Pancreas (tissue), 10 donors: ENCODE data around the gene TBC1D5. TPM values are rescaled to one million over a fixed set of nuclear protein-coding genes. Genes with fewer than 3 reads are reported as not detected.

Source experiments
- ATAC-seq, 4 donors: fragments of 200-7000 bp; cut with Tn5 transposase; one replicate each; pipeline versions ENCODE4 v1.8.0 to v1.9.1; 2020; ENCODE audit warnings: mild to moderate bottlenecking in 4 of 4, moderate library complexity in 4 of 4
- DNase-seq, 6 donors: peaks; one replicate each; pipeline ENCODE4 v3.0.0-alpha.2; 2020
- FAIRE-seq: peaks from 2 replicates; lab custom pipeline; 2012; peaks lifted over from hg19 to GRCh38; lab: Jason Lieb, UNC
- H3K27ac ChIP-seq, 4 donors: fragments of 200-600 bp; sonication (generic); 1 replicate in 3 of 4; 2 replicates in 1 of 4; pipeline versions ENCODE4 v1.5.0 to v1.8.0; 2020
- H3K27me3 ChIP-seq, 4 donors: fragments of 200-600 bp; one replicate each; pipeline ENCODE4 v1.8.0; 2021
- H3K36me3 ChIP-seq, 3 donors: fragments of 200-600 bp; sonication (generic) in 1 of 3; one replicate each; pipeline versions ENCODE4 v1.5.0 to v1.8.0; 2020 to 2021
- H3K4me1 ChIP-seq, 3 donors: fragments of 200-600 bp; one replicate each; pipeline ENCODE4 v1.8.0; 2021
- H3K4me3 ChIP-seq, 4 donors: fragments of 200-600 bp; sonication (generic) in 2 of 4; one replicate each; pipeline versions ENCODE4 v1.5.0 to v1.8.0; 2020 to 2021
- H3K9me3 ChIP-seq, 4 donors: fragments of 200-600 bp; one replicate each; pipeline ENCODE4 v1.8.0; 2021
- WGBS, 2 donors: extraction: QIAGEN DNeasy Blood & Tissue Kit; methylation state at CpG; one replicate each; pipeline ENCODE4 v1.1.7; 2013; 5-methylcytosine and 5-hydroxymethylcytosine counted together
- intact Hi-C, 3 donors: fragments of 100-400 bp; cut with DNase I; formaldehyde crosslinking; loops; one replicate each; pipeline versions ENCODE4 v1.11.1 to v1.14.2; 2022
- polyA plus RNA-seq, 2 donors: library from polyadenylated mRNA; stranded (reverse); fragments of 200-250 nt; gene quantifications; one replicate each; pipeline ENCODE4 v1.2.3, GENCODE V29; 2013
- total RNA-seq, 6 donors: library from RNA; stranded (reverse); fragmentation: NEBNext Ultra II Directional in 4 of 6; extraction: Animal tissue kit (Norgen Biotek cat#: 25700) in 4 of 6; gene quantifications; one replicate each; pipeline versions ENCODE4 v1.2.1 to v1.2.4, GENCODE V29; 2021 to 2023
- TF ChIP-seq, protein P1 (sequence below), 4 donors: fragments of 200-600 bp; sonication (generic) in 3 of 4; IDR thresholded peaks; one replicate each; pipeline versions ENCODE4 v1.5.0 to v1.8.0; 2021; ENCODE audit warnings: antibody characterized with exemption in 4 of 4
- donor health status: healthy with polysubstance abuse.
- donor health status: DM: no; HTN: no; CAD: no; lungs with moderate emphysema.
- donor health status: DM: no; HTN: no; CAD: no.
- donor health status: control.
- donor health status: control.
- donor health status: Bipolar disorder and iron deficiency.
- donor health status: DM: yes; HTN: yes; CAD: no.
- donor health status: DM: no; HTN: no; CAD: no.
- donor health status: DM: no; HTN: no; CAD: no.
- donor health status: DM: yes; HTN: yes; CAD: no.

TBC1D5 gene
- total and polyA plus RNA-seq, 8 donors = 6.5 to 39.2 (median 19.9) TPM

DNA sequence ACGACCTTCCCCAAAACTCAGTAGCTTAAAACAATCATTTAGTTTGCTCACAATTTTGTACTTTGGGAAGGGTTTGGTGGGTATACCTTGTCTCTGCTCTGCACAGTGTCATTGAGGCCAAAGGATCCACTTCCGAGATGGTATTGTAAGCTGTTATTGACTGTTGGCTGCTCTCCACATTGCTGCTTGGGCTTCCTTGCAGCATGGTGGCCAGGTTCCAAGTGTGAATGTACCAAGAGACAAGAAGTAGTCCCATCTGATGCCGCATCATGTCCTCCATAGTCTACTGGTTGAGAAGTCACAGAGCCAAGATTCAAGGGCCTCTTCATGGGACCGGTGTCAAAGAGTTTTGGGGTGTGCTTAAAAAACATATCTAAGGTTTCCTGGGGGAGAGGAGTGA lies 589.2 kb downstream of the TBC1D5 start:
- 96 to 98% methylated on average over 4 of the region's 4 CpGs for WGBS, 2 donors
- FAIRE-seq (no peak), ATAC-seq (no peak), DNase-seq (no peak)
- Histone ChIP-seq H3K4me1 (no peaks in the 10 kb centered on the region), H3K27ac (no peak overlapping the region), H3K9me3 (no peaks in the 10 kb centered on the region), H3K27me3 (no peaks in the 10 kb centered on the region), H3K4me3 (no peak overlapping the region), H3K36me3 (peaks cover 0 to 20% (median 0%) of the 10 kb centered on the region in 3 donors)
- intact Hi-C loops = no loop called here
- TF ChIP-seq, protein P1, sequence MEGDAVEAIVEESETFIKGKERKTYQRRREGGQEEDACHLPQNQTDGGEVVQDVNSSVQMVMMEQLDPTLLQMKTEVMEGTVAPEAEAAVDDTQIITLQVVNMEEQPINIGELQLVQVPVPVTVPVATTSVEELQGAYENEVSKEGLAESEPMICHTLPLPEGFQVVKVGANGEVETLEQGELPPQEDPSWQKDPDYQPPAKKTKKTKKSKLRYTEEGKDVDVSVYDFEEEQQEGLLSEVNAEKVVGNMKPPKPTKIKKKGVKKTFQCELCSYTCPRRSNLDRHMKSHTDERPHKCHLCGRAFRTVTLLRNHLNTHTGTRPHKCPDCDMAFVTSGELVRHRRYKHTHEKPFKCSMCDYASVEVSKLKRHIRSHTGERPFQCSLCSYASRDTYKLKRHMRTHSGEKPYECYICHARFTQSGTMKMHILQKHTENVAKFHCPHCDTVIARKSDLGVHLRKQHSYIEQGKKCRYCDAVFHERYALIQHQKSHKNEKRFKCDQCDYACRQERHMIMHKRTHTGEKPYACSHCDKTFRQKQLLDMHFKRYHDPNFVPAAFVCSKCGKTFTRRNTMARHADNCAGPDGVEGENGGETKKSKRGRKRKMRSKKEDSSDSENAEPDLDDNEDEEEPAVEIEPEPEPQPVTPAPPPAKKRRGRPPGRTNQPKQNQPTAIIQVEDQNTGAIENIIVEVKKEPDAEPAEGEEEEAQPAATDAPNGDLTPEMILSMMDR (IDR thresholded peaks at IDR 0.05) = no peak

- FAIRE-seq (no peak), DNase-seq (no peak), ATAC-seq (peak in 2 of 4 donors; percentile 22 to 37)
- TF ChIP-seq, protein P1 (IDR thresholded peaks at IDR 0.05) = no peak
- intact Hi-C loops = no loop called here
- 94 to 95% methylated on average over 16 of the region's 16 CpGs for WGBS, 2 donors
- peaks cover 0 to 20% (median 0%) of the 10 kb centered on the region in 3 donors for H3K36me3 ChIP-seq
- no peaks in the 10 kb centered on the region for H3K27me3 ChIP-seq
- H3K27ac ChIP-seq = no peak overlapping the region
- no peaks in the 10 kb centered on the region for H3K9me3 ChIP-seq
- no peaks in the 10 kb centered on the region for H3K4me1 ChIP-seq
- H3K4me3 ChIP-seq = no peak overlapping the region
Measured at GRCh38 chr3:17151598-17152373, 590.6 kb downstream of the TBC1D5 start.

GRCh38 chr3:17149076-17149475 lies 593.4 kb downstream of the TBC1D5 start:
- Histone ChIP-seq H3K27me3 (no peaks in the 10 kb centered on the region), H3K4me3 (no peak overlapping the region), H3K36me3 (peaks cover 0 to 10% (median 0%) of the 10 kb centered on the region in 3 donors), H3K9me3 (no peaks in the 10 kb centered on the region), H3K27ac (no peak overlapping the region), H3K4me1 (no peaks in the 10 kb centered on the region)
- WGBS, 2 donors = 82 to 84% methylated on average over 9 of the region's 9 CpGs
- no peak for FAIRE-seq
- intact Hi-C loops = no loop called here
- TF ChIP-seq, protein P1 (IDR thresholded peaks at IDR 0.05) = no peak
- no peak for ATAC-seq
- DNase-seq = no peak

DNA sequence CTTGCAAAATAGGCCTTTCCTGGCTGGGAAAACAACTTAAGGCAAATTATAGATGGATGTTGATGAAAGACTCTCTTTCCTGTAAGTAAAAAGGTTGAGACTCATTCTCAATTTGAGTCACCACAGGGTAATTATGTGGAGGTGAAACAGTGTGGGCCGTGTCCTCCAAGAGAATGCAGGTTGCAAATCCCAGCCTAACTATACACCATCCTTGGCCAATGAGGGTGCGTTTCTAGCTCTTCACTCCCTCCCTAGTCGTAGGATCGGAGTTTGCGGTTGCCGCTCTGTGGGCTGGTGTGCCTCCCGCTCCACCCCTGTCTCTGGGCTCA lies 597.8 kb downstream of the TBC1D5 start:
- intact Hi-C loops = no loop called here
- Histone ChIP-seq H3K27ac (no peak overlapping the region), H3K9me3 (no peaks in the 10 kb centered on the region), H3K36me3 (no peaks in the 10 kb centered on the region), H3K4me3 (no peak overlapping the region), H3K27me3 (no peaks in the 10 kb centered on the region), H3K4me1 (no peaks in the 10 kb centered on the region)
- WGBS, 2 donors = 96% methylated on average over 7 of the region's 7 CpGs
- TF ChIP-seq, protein P1 (IDR thresholded peaks at IDR 0.05) = no peak
- FAIRE-seq (no peak), DNase-seq (no peak), ATAC-seq (no peak)
